Karpas-422 (cell line): ENCODE data around the gene OR13A1. TPM values are rescaled to one million over a fixed set of nuclear protein-coding genes. Genes with fewer than 3 reads are reported as not detected.
"Not testable (repeated sequence)": the region's sequence is repeated elsewhere in the genome, so short reads cannot be mapped to it uniquely, and the experiment has no call there.

ENCODE experiments used
- DNase-seq: peaks from one replicate; pipeline ENCODE4 v3.0.0-alpha.2; 2015
- H2AFZ ChIP-seq: fragments of 200-600 bp; sonication (generic); 2 replicates; pipeline ENCODE4 v1.6.1; 2014; ENCODE audit warnings: antibody characterized with exemption, low read length, mixed read lengths
- H3K27ac ChIP-seq: fragments of 200-600 bp; sonication (generic); 2 replicates; pipeline ENCODE4 v1.5.1; 2014; ENCODE audit warnings: mild to moderate bottlenecking, low read length, moderate library complexity
- H3K27me3 ChIP-seq: fragments of 200-600 bp; sonication (generic); 2 replicates; pipeline ENCODE4 v1.6.1; 2014; ENCODE audit warnings: low read length, mixed read lengths
- H3K36me3 ChIP-seq: fragments of 200-600 bp; sonication (generic); 2 replicates; pipeline ENCODE4 v1.6.1; 2014; ENCODE audit warnings: low read length, mixed read lengths; ENCODE audit not compliant: insufficient read depth
- H3K4me1 ChIP-seq: fragments of 200-600 bp; sonication (generic); 2 replicates; pipeline ENCODE4 v1.6.1; 2014; ENCODE audit warnings: mild to moderate bottlenecking, low read length, mixed read lengths
- H3K4me2 ChIP-seq: fragments of 200-600 bp; sonication (generic); 2 replicates; pipeline ENCODE4 v1.6.1; 2014; ENCODE audit warnings: low read length, low read depth, mild to moderate bottlenecking; ENCODE audit not compliant: poor library complexity, severe bottlenecking
- H3K4me3 ChIP-seq: fragments of 200-600 bp; sonication (generic); 2 replicates; pipeline ENCODE4 v1.5.1; 2014; ENCODE audit warnings: mild to moderate bottlenecking, antibody characterized with exemption, low read length, mixed read lengths
- H3K79me2 ChIP-seq: fragments of 200-600 bp; sonication (generic); 2 replicates; pipeline ENCODE4 v1.6.1; 2014; ENCODE audit warnings: mild to moderate bottlenecking, low read length, mixed read lengths
- H3K9ac ChIP-seq: fragments of 200-600 bp; sonication (generic); 2 replicates; pipeline ENCODE4 v1.6.0; 2014; ENCODE audit warnings: low read length
- H3K9me2 ChIP-seq: fragments of 200-600 bp; sonication (generic), shearing (Covaris generic); replicated peaks from 2 replicates; pipeline ENCODE4 v1.6.0; 2014; ENCODE audit warnings: mild to moderate bottlenecking, low read length, moderate library complexity; ENCODE audit not compliant: insufficient read depth
- H3K9me3 ChIP-seq: fragments of 300-700, 200-600 bp; sonication (generic); 2 replicates; pipeline ENCODE4 v1.6.1; 2014; ENCODE audit warnings: low read length, mixed read lengths
- H4K20me1 ChIP-seq: fragments of 200-600 bp; sonication (generic); 2 replicates; pipeline ENCODE4 v1.6.1; 2014; ENCODE audit warnings: mild to moderate bottlenecking, antibody characterized with exemption, low read length, low read depth; ENCODE audit not compliant: insufficient read depth
- total RNA-seq: library from RNA; depleted of rRNA; stranded (reverse); fragments of >200 nt; shearing (Covaris generic); gene quantifications from 2 replicates; pipeline ENCODE4 v1.2.3, GENCODE V29; 2014; ENCODE audit warnings: low replicate concordance; rRNA removed

The OR13A1 gene, protein sequence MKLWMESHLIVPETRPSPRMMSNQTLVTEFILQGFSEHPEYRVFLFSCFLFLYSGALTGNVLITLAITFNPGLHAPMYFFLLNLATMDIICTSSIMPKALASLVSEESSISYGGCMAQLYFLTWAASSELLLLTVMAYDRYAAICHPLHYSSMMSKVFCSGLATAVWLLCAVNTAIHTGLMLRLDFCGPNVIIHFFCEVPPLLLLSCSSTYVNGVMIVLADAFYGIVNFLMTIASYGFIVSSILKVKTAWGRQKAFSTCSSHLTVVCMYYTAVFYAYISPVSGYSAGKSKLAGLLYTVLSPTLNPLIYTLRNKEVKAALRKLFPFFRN
- 3.2 and 9.7 TPM in 2 replicates for total RNA-seq

DNA sequence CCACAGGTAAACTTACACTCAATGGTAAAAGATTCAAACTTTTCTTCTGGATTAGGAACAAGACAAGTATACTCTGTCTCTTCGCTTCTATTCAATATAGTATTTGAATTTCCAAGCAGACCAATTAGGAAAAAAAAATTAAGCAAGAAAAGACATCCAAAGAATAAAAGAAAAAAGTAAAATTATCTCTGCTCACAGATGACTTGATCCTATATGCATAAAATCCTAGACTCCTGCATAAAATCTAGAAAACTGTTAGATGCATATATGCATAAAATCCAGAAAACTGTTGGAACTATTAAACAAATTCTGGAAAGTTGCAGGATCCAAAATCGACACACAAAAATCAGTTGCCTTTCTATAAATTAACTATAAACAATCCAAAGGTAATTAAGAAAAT, at the start of gene OR13A1:
OR13A1 (minus strand) TSS at position 101 of the 400 bp plus-strand sequence. CDS start 11,186 bp downstream, outside the sequence.
- Histone ChIP-seq H3K9me2 (no peaks in the 10 kb centered on the region), H3K4me1 (no peaks in the 10 kb centered on the region), H3K9ac (no peak within 1 kb of the TSS), H3K4me3 (no peak within 1 kb of the TSS), H3K4me2 (no peak within 1 kb of the TSS), H2AFZ (no peak within 1 kb of the TSS), H3K79me2 (no peaks in the 10 kb centered on the region), H3K27ac (no peak within 1 kb of the TSS), H3K27me3 (no peaks in the 10 kb centered on the region), H4K20me1 (no peaks in the 10 kb centered on the region), H3K36me3 (0 out of 2 replicates have a peak, but pooled peaks cover 1% of the 10 kb centered on the region), H3K9me3 (peaks cover 7% of the 10 kb centered on the region)
- DNase-seq: no peak

DNA sequence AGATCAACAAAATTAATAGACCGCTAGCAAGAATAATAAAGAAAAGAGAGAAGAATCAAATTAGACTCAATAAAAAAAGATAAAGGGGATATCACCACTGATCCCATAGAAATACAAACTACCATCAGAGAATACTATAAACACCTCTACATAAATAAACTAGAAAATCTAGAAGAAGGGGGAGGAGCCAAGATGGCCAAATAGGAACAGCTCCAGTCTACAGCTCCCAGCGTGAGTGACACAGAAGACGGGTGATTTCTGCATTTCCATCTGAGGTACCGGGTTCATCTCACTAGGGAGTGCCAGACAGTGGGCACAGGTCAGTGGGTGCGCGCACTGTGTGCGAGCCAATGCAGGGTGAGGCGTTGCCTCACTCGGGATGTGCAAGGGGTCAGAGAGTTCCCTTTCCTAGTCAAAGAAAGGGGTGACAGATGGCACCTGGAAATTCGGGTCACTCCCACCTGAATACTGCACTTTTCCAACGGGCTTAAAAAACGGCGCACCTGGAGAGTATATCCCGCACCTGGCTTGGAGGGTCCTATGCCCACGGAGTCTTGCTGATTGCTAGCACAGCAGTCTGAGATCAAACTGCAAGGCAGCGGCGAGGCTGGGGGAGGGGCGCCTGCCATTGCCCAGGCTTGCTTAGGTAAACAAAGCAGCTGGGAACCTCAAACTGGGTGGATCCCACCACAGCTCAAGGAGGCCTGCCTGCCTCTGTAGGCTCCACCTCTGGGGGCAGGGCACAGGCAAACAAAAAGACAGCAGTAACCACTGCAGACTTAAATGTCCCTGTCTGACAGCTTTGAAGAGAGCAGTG, 46.8 kb upstream of the OR13A1 start:
- not testable (repeated sequence) for H3K27ac ChIP-seq, H3K9me3 ChIP-seq, H3K36me3 ChIP-seq, H3K4me2 ChIP-seq, H3K9me2 ChIP-seq, H3K9ac ChIP-seq, H3K4me3 ChIP-seq, H3K27me3 ChIP-seq, H3K4me1 ChIP-seq, H2AFZ ChIP-seq, H4K20me1 ChIP-seq
- peaks cover 15% of the 10 kb centered on the region; the same call in 1 of the 2 replicates for H3K79me2 ChIP-seq
- DNase-seq: peak; percentile 21

DNA sequence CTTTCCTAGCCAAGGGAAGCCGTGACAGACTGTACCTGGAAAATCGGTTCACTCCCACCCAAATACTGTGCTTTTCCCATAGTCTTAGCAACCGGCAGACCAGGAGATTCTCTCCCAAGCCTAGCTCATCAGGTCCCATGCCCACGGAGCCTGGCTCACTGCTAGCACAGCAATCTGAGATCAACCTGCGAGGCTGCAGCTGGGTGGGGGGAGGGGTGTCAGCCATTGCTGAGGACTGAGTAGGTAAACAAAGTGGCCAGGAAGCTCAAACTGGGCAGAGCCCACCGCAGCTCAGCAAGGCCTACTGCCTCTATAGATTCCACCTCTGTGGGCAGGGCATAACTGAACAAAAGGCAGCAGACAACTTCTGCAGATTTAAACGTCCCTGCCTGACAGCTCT, 43.6 kb upstream of the OR13A1 start:
- not testable (repeated sequence) for H2AFZ ChIP-seq, H3K9me3 ChIP-seq, H3K9ac ChIP-seq, H3K4me2 ChIP-seq, H3K27me3 ChIP-seq, H3K36me3 ChIP-seq, H3K4me3 ChIP-seq, H4K20me1 ChIP-seq, DNase-seq, H3K27ac ChIP-seq, H3K9me2 ChIP-seq
- Histone ChIP-seq H3K79me2 (peaks cover 17% of the 10 kb centered on the region), H3K4me1 (peaks cover 23% of the 10 kb centered on the region)

DNA sequence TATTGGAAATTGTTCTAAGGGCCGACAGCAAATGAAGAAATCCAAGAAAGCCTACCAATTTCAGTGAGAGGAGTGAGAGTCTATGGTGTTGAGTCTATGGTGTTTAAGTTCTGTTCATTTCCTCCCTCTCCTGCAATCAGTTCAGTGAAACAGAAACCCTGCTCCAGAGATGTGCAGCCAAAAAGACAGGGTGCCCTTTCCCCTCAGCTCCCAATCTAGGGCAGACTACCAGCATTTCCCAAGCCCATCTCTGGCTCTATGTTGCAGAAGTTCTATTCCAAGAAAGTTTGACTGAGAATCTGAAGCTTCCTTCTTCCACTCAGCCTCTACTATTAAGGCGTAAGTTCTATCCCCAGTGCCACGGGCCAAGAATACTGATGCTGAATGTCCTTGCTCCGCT, 40.1 kb upstream of the OR13A1 start:
- no peak overlapping the region for H3K4me2 ChIP-seq
- no peak overlapping the region for H3K9ac ChIP-seq
- no peak overlapping the region for H3K27ac ChIP-seq
- peak; percentile 2 for DNase-seq
- H3K9me2 ChIP-seq: no peaks in the 10 kb centered on the region; the same call in 1 of the 2 replicates
- H3K27me3 ChIP-seq: no peaks in the 10 kb centered on the region
- no peak overlapping the region for H2AFZ ChIP-seq
- no peaks in the 10 kb centered on the region for H4K20me1 ChIP-seq
- peaks cover 6% of the 10 kb centered on the region; the same call in 1 of the 2 replicates for H3K36me3 ChIP-seq
- H3K4me3 ChIP-seq: no peak overlapping the region
- H3K9me3 ChIP-seq: no peaks in the 10 kb centered on the region
- H3K79me2 ChIP-seq: peaks cover 14% of the 10 kb centered on the region
- peaks cover 28% of the 10 kb centered on the region for H3K4me1 ChIP-seq

DNA sequence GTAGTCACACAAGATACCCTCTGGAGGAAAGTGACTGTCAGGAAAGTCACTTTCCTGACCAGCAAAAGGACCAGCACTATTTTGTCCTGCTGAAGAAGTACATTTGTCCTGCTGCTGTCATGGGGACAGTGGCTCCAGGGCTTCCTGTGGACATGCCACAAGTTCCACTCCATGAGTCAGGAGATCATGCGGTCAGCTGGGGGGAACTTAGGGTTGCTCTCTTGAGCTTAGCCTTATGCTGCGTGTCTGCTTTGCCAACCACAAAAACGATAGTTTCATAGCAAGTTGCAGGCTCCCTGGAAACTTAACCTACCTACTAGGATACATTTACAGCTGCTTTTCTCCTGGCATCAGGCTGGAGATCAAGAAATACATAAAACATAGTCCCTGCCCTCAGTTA, 38.9 kb upstream of the OR13A1 start:
- H3K36me3 ChIP-seq: peaks cover 6% of the 10 kb centered on the region; the same call in 1 of the 2 replicates
- DNase-seq: peak; percentile 29
- no peaks in the 10 kb centered on the region for H3K27me3 ChIP-seq
- H3K9ac ChIP-seq: no peak overlapping the region
- H3K4me1 ChIP-seq: peaks cover 22% of the 10 kb centered on the region
- no peaks in the 10 kb centered on the region for H3K9me3 ChIP-seq
- no peak overlapping the region for H2AFZ ChIP-seq
- H3K4me2 ChIP-seq: no peak overlapping the region
- H3K27ac ChIP-seq: no peak overlapping the region
- H4K20me1 ChIP-seq: no peaks in the 10 kb centered on the region
- H3K79me2 ChIP-seq: peaks cover 12% of the 10 kb centered on the region
- H3K4me3 ChIP-seq: no peak overlapping the region
- no peaks in the 10 kb centered on the region; the same call in 1 of the 2 replicates for H3K9me2 ChIP-seq

DNA sequence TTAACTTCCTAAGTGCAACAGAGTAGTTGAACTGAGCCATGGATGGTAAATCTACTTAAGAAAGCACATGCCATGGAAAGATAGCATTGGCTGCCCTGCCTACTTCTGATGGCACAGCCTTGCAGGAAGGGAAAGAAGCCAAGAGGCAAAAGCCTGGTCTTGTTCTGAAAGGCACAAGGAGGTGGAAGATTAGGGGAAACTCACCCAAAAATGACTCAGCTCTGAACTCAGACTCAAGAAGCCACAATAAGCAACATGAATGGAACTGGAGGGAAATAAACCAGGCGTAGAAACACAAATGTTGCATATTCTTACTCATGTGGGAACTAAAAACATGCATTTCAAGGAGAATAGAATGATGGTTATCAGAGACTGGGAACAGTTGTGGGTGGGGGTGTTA, 37.8 kb upstream of the OR13A1 start:
- Histone ChIP-seq H2AFZ (no peak overlapping the region), H3K4me2 (no peak overlapping the region), H4K20me1 (no peaks in the 10 kb centered on the region), H3K4me1 (peaks cover 22% of the 10 kb centered on the region), H3K9me2 (no peaks in the 10 kb centered on the region; the same call in 1 of the 2 replicates), H3K79me2 (peaks cover 8% of the 10 kb centered on the region), H3K36me3 (peaks cover 6% of the 10 kb centered on the region; the same call in 1 of the 2 replicates), H3K9me3 (no peaks in the 10 kb centered on the region), H3K9ac (no peak overlapping the region), H3K4me3 (no peak overlapping the region), H3K27me3 (no peaks in the 10 kb centered on the region), H3K27ac (no peak overlapping the region)
- DNase-seq: peak; percentile 39

DNA sequence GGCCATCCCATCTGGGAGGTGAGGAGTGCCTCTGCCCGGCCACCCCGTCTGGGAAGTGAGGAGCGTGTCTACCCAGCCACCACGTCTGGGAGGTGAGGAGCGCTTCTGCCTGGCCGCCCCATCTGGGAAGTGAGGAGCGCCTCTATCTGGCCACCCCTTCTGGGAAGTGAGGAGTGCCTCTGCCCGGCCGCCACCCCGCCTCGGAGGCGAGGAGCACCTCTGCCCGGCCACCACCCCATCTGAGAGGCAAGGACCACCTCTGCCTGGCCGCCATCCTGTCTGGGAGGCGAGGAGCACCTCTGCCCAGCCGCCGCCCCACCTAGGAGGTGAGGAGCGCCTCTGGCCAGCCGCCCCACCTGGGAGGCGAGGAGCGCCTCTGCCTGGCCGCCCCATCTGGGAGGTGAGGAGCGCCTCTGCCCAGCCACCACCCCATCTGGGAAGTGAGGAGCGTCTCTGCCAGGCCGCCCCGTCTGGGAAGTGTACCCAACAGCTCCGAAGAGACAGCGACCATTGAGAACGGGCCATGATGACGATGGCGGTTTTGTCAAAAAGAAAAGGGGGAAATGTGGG, 32.9 kb upstream of the OR13A1 start:
- H3K9ac ChIP-seq, H3K9me2 ChIP-seq, H3K4me3 ChIP-seq, H3K27ac ChIP-seq, H3K9me3 ChIP-seq, H3K27me3 ChIP-seq, H3K79me2 ChIP-seq, H2AFZ ChIP-seq, DNase-seq, H3K4me1 ChIP-seq, H4K20me1 ChIP-seq, H3K36me3 ChIP-seq, H3K4me2 ChIP-seq: not testable (repeated sequence)

DNA sequence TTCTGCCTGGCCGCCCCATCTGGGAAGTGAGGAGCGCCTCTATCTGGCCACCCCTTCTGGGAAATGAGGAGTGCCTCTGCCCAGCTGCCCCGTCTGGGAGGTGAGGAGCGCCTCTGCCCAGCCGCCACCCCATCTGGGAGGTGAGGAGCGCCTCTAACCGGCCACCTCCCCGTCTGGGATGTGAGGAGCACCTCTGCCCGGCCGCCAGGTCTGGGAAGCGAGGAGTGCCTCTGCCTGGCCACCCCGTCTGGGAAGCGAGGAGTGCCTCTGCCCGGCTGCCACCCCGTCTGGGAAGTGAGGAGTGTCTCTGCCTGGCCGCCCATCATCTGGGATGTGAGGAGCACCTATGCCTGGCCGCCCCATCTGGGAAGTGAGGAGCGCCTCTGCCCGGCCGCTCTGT, 32.1 kb upstream of the OR13A1 start:
- not testable (repeated sequence) for H3K9me2 ChIP-seq, H4K20me1 ChIP-seq, H3K9me3 ChIP-seq, DNase-seq, H3K36me3 ChIP-seq, H3K9ac ChIP-seq, H3K4me1 ChIP-seq, H2AFZ ChIP-seq, H3K27ac ChIP-seq, H3K79me2 ChIP-seq, H3K4me3 ChIP-seq, H3K27me3 ChIP-seq, H3K4me2 ChIP-seq
